Posterior vena cava (tissue), 2 donors: ENCODE measurements around the gene RBM3. TPM values are rescaled to one million over a fixed set of nuclear protein-coding genes. Genes with fewer than 3 reads are reported as not detected.

ENCODE experiments used
- DNase-seq: peaks from one replicate; pipeline ENCODE4 v3.0.0-alpha.2; 2020; ENCODE audit warnings: low spot score
- intact Hi-C, 2 donors: fragments of 100-400 bp; cut with DNase I; formaldehyde crosslinking; loops; one replicate each; pipeline versions ENCODE4 v1.14.1 to v1.14.2; 2022 to 2023
- total RNA-seq, 2 donors: library from RNA; stranded (reverse); fragmentation: NEBNext Ultra II Directional; extraction: Animal tissue kit (Norgen Biotek cat#: 25700); gene quantifications; one replicate each; pipeline ENCODE4 v1.2.1, GENCODE V29; 2021
- donor health status: DM: yes; HTN: yes; CAD: no.
- donor health status: DM: yes; HTN: yes; CAD: no.

RBM3 gene
- total RNA-seq, 2 donors from 2014 or later = 246 to 280 TPM

DNA sequence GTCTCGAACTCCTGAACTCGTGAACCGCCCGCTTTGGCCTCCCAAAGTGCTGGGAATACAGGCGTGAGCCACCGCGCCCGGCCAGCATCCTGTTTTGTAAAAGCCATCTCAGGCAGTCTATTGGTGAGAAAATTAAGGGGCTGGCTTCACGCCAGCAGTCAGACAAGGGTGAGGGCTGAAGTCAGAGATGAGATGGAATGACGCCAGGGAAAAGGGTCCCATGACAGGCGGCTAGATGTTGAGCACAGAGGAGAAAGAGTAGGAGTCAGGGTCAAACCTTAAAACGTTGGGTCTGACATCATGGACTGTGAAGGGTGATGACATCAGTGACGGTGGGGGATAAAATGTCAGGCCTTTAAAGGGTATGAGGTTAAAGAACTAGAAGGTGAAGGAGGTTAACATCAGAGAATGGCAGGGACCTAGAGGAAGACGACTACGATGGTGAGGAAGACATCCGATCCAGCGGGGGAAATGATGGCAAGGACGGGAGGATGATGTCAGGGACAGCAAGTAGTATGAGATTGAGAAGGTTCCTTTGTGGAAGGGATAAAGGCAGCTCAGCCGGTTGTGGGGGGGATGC, 504 bp upstream of the RBM3 start:
- intact Hi-C loops = no loop called here
- DNase-seq = peak; percentile 88

DNA sequence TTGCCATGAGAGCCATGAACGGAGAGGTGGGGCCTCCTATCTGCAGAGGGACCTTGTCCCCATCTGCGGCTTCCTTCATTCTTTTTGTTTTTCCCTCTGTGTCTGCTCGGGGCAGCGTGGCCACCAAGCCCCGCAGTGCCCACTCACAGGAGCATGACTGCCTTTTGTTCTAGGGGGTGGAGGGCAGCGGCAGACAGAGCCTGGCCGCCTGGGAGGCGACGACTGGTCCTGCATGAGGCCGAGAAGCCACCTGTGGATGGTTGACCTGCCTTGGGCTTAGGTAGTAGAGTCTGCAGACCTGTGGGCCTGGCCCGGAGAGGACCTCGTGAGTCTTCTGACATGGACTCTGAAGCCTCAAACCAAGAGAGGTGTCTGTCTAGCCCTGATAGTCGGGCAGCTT, 1.4 kb downstream of the RBM3 start:
- DNase-seq = no peak
- intact Hi-C loops = no loop called here

DNA sequence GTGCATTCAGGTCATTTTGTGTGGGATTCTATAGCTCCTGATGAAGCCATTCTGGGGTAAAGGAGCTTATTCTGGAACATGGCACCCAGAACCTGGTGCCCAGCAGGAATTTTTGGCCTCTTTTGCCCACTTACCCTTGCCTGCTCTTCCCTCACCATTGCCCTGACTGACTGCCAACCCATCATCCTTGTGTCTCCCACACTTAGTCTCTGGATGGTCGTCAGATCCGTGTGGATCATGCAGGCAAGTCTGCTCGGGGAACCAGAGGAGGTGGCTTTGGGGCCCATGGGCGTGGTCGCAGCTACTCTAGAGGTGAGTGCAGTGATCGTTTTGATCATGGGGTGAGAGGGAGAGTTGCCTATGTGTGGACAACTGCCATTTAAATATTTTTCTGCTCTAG, 1.8 kb downstream of the RBM3 start:
- DNase-seq = no peak
- intact Hi-C loops = no loop called here

DNA sequence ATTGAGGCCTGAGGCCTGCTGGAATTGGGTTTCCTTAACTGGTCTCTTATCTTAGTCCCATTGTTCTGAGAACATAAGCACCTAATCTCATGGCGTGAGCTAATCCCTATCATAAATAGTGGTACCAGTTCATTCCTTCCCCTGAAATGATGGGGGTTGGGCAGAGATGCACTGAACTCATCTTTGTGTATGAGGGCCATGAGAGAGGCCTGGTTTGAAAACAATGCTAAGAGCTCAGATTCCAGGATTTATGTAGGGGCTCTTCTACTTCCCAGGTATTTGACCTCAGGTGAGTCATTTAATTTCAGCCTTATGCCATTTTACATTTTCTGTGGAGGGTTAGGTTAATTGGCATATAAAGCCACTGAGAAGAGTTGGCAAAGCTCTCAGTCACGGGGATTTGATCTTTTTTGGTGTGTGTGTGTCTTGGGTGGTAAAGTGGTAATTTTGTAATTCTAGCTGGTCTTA, 4.4 kb downstream of the RBM3 start:
- intact Hi-C loops = no loop called here
- DNase-seq = no peak

DNA sequence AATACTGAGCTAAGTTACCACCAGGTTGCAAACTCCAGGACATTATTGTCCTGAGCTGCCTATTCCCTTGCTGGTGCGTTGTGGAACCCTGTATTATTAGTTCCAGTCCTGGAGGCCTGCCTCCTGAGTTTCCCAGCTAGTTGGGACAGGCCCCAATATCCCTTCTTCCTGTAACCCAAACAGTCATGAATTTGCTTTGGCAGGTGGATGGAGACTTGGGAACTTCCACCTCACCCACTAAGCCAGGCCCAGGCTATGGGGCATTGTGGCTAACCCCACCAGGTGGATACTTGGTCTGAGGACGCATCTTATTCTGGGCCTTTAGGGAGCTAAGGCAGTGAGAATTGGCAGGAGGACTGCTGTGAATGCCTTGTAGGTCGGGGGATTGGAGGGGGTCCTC, 5.0 kb downstream of the RBM3 start:
- DNase-seq = peak; percentile 16
- intact Hi-C loops = no loop called here

DNA sequence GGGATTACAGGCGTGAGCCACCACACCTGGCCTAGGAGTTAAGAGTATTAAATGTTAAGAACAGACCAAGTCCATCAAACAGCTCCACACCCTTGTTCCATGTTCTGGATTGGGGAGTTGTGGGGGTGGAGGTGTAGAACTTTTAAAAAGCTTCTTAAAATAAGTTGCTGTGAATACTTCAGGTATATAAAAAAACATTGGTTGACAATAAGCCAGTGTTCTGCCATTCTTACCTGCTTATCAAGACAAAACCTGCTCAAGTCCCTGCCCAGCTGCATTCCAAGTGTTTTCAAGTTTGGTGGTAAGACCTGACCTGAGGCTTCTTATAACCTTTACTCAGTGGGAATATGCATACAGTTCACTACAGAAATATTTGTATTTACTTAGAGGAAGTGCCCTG, 6.4 kb downstream of the RBM3 start:
- no peak for DNase-seq
- intact Hi-C loops = no loop called here

DNA sequence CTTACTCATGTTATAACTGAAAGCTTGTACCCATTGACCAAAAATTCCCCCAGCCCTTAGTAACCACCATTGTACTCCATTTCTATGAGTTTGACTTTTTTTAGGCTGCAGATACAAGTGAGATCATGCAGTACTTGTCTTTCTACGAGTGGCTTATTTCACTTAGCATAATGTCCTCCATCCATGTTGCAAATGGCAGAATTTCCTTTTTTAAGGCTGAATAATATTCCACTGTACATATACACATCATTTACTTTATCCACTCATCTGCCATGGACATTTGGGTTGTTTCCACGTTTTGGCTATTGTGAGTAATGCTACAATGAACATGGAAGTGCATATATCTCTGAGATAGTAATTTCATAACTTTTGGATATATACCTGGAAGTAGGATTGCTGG, 10.4 kb downstream of the RBM3 start:
- intact Hi-C loops = no loop called here
- DNase-seq = no peak

DNA sequence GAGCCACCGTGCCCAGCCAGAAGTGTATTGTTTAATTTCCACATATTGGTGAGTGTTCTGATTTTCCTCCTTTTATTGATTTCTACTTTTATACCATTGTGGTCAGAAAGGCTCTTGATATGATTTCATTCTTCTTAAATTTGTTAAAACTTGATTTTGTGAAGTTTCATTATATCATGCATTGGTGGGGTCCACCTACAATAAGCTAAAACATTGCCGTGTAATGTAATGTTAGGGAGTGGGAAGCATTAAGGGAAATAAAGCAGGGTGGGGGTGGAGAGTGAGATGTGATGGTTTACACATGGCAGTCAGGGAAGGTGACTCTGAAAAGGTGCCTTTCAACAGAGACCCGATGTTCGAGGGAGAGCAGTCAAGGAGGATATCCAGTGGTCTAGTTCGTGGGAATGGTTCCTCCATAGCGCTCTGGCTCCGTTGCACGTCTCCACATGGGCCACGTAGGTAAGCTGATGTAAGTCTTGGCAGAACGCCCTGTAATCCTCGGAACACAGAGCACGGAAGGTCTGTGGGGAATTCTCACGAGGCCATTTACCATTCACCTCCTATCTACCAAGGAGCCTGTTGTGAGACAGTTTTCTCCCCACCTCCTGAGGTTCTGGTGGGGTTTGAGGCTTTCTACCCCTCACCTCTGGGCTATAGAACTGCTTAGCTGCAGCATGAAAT, 15.3 kb downstream of the RBM3 start:
- no peak for DNase-seq
- intact Hi-C loops = no loop called here

DNA sequence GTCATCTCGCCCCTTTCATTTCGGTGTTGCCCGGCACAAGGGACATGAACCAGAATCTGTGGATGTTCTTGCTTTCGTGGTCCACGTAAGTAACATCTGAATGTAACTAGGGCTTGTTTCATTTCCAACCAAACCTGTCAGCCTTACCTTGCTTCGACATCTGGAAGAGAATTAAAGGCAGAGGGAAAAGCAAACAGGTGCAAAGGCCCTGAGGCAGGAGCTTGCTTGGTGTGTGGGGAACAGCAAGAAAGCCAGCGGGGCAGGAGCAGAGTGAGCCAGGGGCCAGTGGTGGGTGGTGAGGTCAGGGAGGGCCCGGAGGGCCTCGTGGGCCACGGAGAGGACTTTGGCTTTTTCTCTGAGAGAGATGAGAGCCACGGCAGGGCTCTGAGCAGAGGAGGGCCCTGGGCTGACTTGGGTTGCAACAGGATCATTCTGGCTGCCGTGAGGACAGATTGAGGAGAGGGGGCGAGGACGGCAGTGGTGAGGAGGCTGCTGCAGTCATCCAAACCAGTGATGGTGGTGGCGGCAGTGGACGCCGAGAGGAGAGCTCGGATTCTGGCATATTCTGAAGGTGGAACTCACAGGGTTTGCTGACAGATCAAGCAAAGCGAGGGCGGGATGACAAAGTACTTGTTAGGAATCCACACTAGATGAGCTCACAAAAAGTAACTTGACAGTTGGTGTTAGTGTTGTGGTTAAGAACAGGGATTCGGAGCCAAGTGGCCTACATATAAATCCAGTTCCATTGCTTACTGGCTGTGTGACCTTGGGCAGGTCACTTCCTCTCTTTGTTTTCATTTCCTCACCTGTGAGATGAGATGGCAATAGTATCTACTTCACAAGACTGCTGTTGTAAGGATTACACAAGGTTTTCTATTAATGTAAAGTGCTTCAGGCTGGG, 16.2 kb downstream of the RBM3 start:
- no peak for DNase-seq
- intact Hi-C loops = no loop called here

DNA sequence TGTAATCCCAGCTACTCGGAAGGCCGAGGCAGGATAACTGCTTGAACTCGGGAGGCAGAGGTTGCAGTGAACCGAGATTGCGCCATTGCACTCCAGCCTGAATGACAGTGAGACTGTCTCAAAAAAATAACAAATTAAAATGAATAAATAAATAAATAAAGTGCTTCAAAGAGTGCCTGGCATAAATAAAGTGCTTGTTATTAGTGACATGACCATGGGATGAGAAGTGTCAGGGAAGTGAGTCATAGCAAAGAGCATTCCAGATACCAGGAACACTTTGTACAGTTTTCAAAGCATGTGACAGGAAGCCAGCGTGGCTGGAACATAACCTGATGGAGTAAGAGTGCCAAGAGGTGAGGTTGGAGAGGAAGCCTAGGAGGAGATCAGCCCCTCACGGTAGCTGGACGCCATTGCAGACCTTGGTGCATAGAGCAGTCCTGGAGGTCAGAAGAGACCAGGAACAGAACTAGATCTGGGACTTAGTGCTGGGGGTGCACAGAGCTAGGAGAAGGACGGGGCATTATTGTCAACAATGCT, 17.0 kb downstream of the RBM3 start:
- no peak for DNase-seq
- intact Hi-C loops = no loop called here

DNA sequence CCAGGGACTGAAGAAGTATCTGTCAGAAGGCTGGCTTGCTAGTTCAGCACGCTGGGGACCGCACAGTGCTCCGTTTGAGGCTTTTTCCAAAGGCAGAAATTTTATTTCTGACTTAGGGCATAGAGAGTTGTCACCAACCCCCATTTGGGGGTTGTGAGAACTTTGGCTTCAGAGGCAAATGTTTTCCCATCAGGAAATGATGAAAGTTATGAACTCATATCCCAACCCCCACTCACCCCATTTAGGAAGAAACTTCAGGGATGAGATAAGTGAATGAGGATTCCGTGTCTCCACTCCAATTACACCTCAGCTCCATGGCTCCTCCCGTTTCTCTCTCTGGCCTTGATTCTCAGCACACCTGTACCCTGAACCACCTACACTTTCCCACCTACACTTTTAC, 18.7 kb downstream of the RBM3 start:
- DNase-seq = no peak
- intact Hi-C loops = no loop called here

DNA sequence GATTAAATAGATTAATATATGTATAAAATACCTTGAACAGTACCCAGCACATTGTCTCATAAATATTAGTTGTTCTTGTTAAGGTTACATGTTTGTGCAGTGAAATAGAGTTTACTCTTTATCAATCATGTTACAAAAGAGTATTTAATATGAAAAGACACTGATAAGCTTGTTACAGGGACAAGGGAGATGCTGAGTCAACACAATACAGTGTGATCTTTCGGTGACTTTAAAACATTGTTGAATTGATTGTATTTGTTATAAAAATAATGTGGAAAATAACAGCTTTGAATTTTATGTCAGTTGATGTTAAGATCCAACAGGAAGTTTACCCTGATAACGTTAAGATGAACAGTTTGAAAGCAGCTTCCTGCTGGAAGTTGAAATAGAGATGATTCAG, 21.6 kb downstream of the RBM3 start:
- intact Hi-C loops = loop anchor here in 1 of 2 donors (5.0 kb wide), 1 partner anchor 1349 kb away; no protein-coding TSS in a partner anchor
- no peak for DNase-seq

DNA sequence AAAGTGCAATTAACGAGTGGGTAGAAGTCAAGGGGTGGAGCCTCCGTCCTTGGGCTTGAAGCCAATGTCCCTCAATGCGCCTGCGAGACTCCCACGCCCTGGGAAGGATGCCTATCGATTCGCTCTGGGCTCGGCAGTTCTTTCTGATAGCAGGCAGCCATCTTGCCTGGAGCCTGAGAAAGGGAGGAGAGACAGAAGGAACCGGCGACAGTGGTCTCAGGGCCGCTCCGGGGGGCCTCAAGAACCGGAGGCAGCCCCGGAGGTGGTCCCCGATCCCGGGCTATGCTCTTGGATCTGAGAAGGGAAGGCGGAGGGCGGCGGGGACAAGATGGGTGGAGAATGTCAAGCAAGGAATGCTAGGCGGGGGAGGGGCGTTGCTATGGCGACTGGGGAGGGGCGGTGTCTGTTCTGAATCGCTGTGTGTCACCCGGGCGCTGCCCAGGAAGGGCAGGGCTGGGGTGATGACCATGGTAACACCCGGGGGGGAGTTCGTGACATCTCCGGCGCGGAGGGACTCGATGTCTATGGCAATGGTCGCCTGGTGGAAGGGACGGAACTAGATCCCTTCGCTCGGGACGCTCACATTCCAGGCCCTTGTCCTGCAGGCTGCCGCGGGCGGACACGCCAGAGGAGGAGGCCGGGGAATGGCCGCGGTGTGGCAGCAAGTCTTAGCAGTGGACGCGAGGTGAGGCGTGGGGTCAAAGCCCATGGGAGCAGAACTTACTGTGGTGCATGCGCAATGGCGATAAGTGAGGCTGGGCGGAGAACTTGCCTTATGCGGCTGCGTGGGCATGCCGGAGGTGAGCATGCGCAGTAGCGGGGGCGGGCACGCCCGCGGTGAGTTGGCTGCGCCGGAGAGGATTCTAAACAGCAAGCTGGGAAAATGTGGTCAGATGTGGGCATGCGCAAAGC, 23.3 kb downstream of the RBM3 start, which contains the start of gene WDR13:
Gene WDR13 (plus strand): TSS at position 140 of the 912 bp plus-strand sequence. CDS start 505 bp downstream, at position 645.
- intact Hi-C loops = loop anchor here in 1 of 2 donors (5.0 kb wide), 1 partner anchor 1350 kb away; no protein-coding TSS in a partner anchor
- peak; percentile 97 for DNase-seq

DNA sequence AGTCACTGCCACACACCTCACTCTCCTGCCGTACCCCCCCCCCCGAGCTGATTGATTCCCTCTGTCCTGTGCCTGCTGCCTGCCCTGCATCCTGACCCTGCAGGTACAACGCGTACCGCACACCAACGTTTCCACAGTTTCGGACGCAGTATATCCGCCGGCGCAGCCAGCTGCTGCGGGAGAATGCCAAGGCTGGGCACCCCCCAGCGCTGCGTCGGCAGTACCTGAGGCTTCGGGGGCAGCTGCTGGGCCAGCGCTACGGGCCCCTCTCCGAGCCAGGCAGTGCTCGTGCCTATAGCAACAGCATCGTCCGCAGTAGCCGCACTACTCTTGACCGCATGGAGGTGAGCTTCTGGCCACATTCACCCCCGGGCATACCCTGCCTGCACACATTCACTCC, 24.3 kb downstream of the RBM3 start:
- intact Hi-C loops = loop anchor here in 1 of 2 donors (5.0 kb wide), 1 partner anchor 1351 kb away; no protein-coding TSS in a partner anchor
- DNase-seq = no peak

DNA sequence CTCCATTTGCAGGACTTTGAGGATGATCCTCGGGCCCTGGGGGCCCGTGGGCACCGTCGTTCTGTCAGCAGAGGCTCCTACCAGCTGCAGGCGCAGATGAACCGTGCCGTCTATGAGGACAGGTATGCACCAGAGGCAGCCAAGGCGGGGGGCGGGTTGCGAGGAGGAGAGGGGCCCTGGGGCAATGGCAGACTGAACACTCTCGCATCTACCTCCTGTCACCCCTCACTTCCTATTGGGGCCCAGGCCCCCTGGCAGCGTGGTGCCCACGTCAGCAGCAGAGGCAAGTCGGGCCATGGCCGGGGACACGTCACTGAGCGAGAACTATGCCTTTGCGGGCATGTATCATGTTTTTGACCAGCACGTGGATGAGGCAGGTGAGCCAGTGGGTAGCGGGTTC, 25.1 kb downstream of the RBM3 start:
- DNase-seq = no peak
- intact Hi-C loops = loop anchor here in 1 of 2 donors (5.0 kb wide), 1 partner anchor 1352 kb away; no protein-coding TSS in a partner anchor

DNA sequence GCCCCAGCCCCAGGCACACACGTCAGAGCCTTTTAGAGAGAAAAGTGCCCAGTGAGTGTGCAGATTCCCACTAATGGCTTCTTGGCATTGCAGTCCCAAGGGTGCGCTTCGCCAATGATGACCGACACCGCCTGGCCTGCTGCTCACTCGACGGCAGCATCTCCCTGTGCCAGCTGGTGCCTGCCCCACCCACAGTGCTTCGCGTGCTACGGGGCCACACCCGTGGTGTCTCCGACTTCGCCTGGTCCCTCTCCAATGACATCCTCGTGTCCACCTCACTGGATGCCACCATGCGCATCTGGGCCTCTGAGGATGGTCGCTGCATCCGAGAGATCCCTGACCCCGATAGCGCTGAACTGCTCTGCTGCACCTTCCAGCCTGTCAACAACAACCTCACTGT, 25.9 kb downstream of the RBM3 start:
- no peak for DNase-seq
- intact Hi-C loops = no loop called here

DNA sequence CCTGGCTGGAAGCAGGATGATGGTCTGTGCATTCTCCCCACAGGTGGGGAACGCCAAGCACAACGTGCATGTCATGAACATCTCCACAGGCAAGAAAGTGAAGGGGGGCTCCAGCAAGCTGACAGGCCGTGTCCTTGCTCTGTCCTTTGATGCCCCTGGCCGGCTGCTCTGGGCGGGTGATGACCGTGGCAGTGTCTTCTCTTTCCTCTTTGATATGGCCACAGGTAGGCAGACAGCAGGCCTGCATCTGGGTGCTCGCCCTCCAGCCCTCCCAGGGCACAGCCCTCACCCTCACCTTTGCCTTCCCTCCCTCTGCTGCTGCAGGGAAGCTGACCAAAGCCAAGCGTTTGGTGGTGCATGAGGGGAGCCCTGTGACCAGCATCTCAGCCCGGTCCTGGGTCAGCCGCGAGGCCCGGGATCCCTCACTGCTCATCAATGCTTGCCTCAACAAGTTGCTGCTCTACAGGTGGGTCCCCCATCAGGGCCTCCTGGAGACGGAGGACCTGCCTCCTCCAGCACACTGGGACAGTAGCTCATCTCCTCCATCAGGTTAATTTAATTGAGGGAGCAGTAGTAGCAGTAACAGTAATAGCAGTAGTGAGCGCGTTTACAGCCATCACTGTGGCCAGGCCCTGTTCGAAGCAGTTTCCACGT, 27.6 kb downstream of the RBM3 start:
- intact Hi-C loops = no loop called here
- no peak for DNase-seq

DNA sequence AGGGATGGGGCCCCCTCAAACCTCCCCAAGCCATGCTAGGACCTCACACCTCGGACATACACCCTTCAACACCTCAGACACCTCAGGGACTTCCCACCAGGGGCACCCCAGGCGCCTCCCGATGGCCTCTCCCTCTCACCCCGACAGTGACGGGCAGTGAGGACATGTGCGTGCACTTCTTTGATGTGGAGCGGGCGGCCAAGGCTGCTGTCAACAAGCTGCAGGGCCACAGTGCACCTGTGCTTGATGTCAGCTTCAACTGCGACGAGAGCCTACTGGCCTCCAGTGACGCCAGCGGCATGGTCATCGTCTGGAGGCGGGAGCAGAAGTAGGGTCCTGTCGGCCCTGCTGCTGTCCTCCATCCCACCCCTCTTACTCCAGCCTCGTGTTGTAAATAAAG, 30.4 kb downstream of the RBM3 start:
- DNase-seq = no peak
- intact Hi-C loops = no loop called here
